GM12878 (cell line): Measurements from ENCODE around the gene PGLYRP2. TPM values are rescaled to one million over a fixed set of nuclear protein-coding genes. Genes with fewer than 3 reads are reported as not detected.

ENCODE experiments used
- ATF2 ChIP-seq: IDR thresholded peaks from 2 replicates; pipeline ENCODE4 v1.6.1; 2012; ENCODE audit warnings: low read length, inconsistent platforms
- BACH1 ChIP-seq: fragments of 450-650 bp; IDR thresholded peaks from 2 replicates; pipeline ENCODE4 v1.6.1; 2017; ENCODE audit warnings: mild to moderate bottlenecking, borderline replicate concordance
- BHLHE40 ChIP-seq, 2 experiments: fragments of 450-650 bp in 1 of 2; IDR thresholded peaks; 2 replicates each; pipeline ENCODE4 v1.6.1; 2011 to 2017; ENCODE audit warnings: low read depth in 2 of 2, borderline replicate concordance in 1 of 2, improper control_type of control experiment in 1 of 2, low read length in 1 of 2, mild to moderate bottlenecking in 1 of 2
- BMI1 ChIP-seq: fragments of 450-650 bp; IDR thresholded peaks from 2 replicates; pipeline ENCODE4 v1.6.1; 2016; ENCODE audit warnings: mild to moderate bottlenecking, moderate library complexity, borderline replicate concordance
- CREM ChIP-seq: IDR thresholded peaks from 2 replicates; pipeline ENCODE4 v1.6.1; 2014; ENCODE audit warnings: antibody characterized with exemption, low read depth
- ELK1 ChIP-seq: IDR thresholded peaks from 2 replicates; pipeline ENCODE4 v1.6.1; 2012; ENCODE audit warnings: low read depth, low read length, improper control_type of control experiment
- ETV6 ChIP-seq, 2 experiments: fragments of 450-650 bp in 1 of 2; IDR thresholded peaks in 1 of 2; conservative IDR thresholded peaks in 1 of 2; 2 replicates each; pipeline ENCODE4 v1.6.1; 2014; ENCODE audit warnings: antibody characterized with exemption in 1 of 2, borderline replicate concordance in 1 of 2, low read depth in 1 of 2, mild to moderate bottlenecking in 1 of 2, moderate library complexity in 1 of 2
- FOXK2 ChIP-seq: fragments of 450-650 bp; IDR thresholded peaks from 2 replicates; pipeline ENCODE4 v1.6.1; 2017; ENCODE audit warnings: mild to moderate bottlenecking, moderate library complexity
- GABPA ChIP-seq: IDR thresholded peaks from 2 replicates; pipeline ENCODE4 v1.6.1; 2014; ENCODE audit warnings: antibody characterized with exemption, low read depth, mild to moderate bottlenecking, inconsistent platforms
- GATAD2B ChIP-seq: fragments of 450-650 bp; conservative IDR thresholded peaks from 2 replicates; pipeline ENCODE4 v1.6.1; 2017; ENCODE audit warnings: low read depth, mild to moderate bottlenecking, moderate library complexity
- MEF2B ChIP-seq: fragments of 450-650 bp; IDR thresholded peaks from 2 replicates; pipeline ENCODE4 v1.6.1; 2018; ENCODE audit warnings: mild to moderate bottlenecking, moderate library complexity; ENCODE audit not compliant: partially characterized antibody, poor library complexity, severe bottlenecking
- NBN ChIP-seq: fragments of 450-650 bp; IDR thresholded peaks from 2 replicates; pipeline ENCODE4 v1.6.1; 2016
- NFIC ChIP-seq: IDR thresholded peaks from 2 replicates; pipeline ENCODE4 v1.6.1; 2012; ENCODE audit warnings: low read depth, mild to moderate bottlenecking, inconsistent platforms, low read length, moderate library complexity
- NRF1 ChIP-seq: conservative IDR thresholded peaks from 2 replicates; pipeline ENCODE4 v1.6.1; 2011; ENCODE audit warnings: mild to moderate bottlenecking, low read depth, low read length, improper control_type of control experiment
- POLR2A ChIP-seq: IDR thresholded peaks from 2 replicates; pipeline ENCODE4 v1.6.1; 2011; ENCODE audit warnings: low read depth, mild to moderate bottlenecking, low read length
- RUNX3 ChIP-seq: IDR thresholded peaks from 2 replicates; pipeline ENCODE4 v1.6.1; 2012; ENCODE audit warnings: low read length, inconsistent platforms
- SIX5 ChIP-seq: IDR thresholded peaks from 2 replicates; pipeline ENCODE4 v1.6.1; 2011; ENCODE audit warnings: mild to moderate bottlenecking, low read depth, low read length, moderate library complexity; ENCODE audit not compliant: severe bottlenecking
- STAT3 ChIP-seq: IDR thresholded peaks from 2 replicates; pipeline ENCODE4 v1.6.1; 2011; ENCODE audit warnings: low read depth, low read length, improper control_type of control experiment
- ZNF384 ChIP-seq: IDR thresholded peaks from 2 replicates; pipeline ENCODE4 v1.6.1; 2012; ENCODE audit warnings: low read depth, mild to moderate bottlenecking, low read length, improper control_type of control experiment, borderline replicate concordance
- polyA plus RNA-seq, 11 experiments: library from polyadenylated mRNA; depleted of rRNA in 4 of 11; unstranded in 6 of 11; stranded (reverse) in 5 of 11; fragments of >200 nt; fragmentation: Nextera tagmentation in 4 of 11; fragmentation: Illumina TruSeq in 1 of 11; extraction: Ambion mirVana in 4 of 11; extraction: Trizol in 1 of 11; gene quantifications; 1 replicate in 1 of 11; 2 replicates in 10 of 11; pipeline versions ENCODE4 v1.2.1 to v1.2.3, GENCODE V29; 2011 to 2016; ENCODE audit warnings: inconsistent platforms in 2 of 11, missing spikeins in 2 of 11, low read depth in 1 of 11
- total RNA-seq, 4 experiments: library from RNA; depleted of rRNA in 3 of 4; stranded (reverse); fragments of >200 nt in 3 of 4; fragmentation: Illumina TruSeq in 1 of 4; extraction: Trizol in 1 of 4; gene quantifications; 2 replicates each; pipeline versions ENCODE4 v1.2.1 to v1.2.3, GENCODE V29; 2013 to 2021
- TF ChIP-seq, protein P1 (sequence below), 3 experiments: IDR thresholded peaks in 2 of 3; conservative IDR thresholded peaks in 1 of 3; 2 replicates each; pipeline ENCODE4 v1.5.1; 2011; ENCODE audit warnings: low read depth in 3 of 3, low read length in 3 of 3, mild to moderate bottlenecking in 3 of 3, control low read depth in 2 of 3, moderate library complexity in 2 of 3, inconsistent platforms in 1 of 3, mixed read lengths in 1 of 3; ENCODE audit not compliant: control insufficient read depth in 2 of 3, insufficient read depth in 1 of 3; ENCODE audit errors: extremely low read depth in 1 of 3
- TF ChIP-seq, protein P2 (sequence below): fragments of 450-650 bp; IDR thresholded peaks from 2 replicates; pipeline ENCODE4 v1.6.1; 2016; ENCODE audit warnings: mild to moderate bottlenecking
- TF ChIP-seq, protein P3 (sequence below): IDR thresholded peaks from 2 replicates; pipeline ENCODE4 v1.6.1; 2011; ENCODE audit warnings: mild to moderate bottlenecking, low read depth, low read length, moderate library complexity; ENCODE audit not compliant: insufficient replicate concordance

The PGLYRP2 gene
- total and polyA plus RNA-seq, 10 of the 15 experiments (the other 5 are each of a cell fraction or from before 2014, with no cell fraction given), result 0.15 to 0.48 (median 0.26) TPM; not detected in 5

- TF ChIP-seq, protein P1, sequence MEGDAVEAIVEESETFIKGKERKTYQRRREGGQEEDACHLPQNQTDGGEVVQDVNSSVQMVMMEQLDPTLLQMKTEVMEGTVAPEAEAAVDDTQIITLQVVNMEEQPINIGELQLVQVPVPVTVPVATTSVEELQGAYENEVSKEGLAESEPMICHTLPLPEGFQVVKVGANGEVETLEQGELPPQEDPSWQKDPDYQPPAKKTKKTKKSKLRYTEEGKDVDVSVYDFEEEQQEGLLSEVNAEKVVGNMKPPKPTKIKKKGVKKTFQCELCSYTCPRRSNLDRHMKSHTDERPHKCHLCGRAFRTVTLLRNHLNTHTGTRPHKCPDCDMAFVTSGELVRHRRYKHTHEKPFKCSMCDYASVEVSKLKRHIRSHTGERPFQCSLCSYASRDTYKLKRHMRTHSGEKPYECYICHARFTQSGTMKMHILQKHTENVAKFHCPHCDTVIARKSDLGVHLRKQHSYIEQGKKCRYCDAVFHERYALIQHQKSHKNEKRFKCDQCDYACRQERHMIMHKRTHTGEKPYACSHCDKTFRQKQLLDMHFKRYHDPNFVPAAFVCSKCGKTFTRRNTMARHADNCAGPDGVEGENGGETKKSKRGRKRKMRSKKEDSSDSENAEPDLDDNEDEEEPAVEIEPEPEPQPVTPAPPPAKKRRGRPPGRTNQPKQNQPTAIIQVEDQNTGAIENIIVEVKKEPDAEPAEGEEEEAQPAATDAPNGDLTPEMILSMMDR (IDR thresholded peaks at IDR 0.05 in 2 of 3, conservative IDR thresholded peaks at IDR 0.05 in 1 of 3; ENCODE audit: control insufficient read depth in 2 of 3, extremely low read depth in 1 of 3, insufficient read depth in 1 of 3, low read depth in 3 of 3, low read length in 3 of 3), result 0 out of 6 replicates have a peak, but pooled peaks of 2 of the 3 experiments have one; percentile 2 to 8
- TF ChIP-seq ELK1 (no peak), FOXK2 (no peak), BMI1 (no peak), POLR2A (peak; percentile 79), MEF2B (no peak), BACH1 (no peak), ZNF384 (no peak), GABPA (peak; percentile 91), NBN (peak; percentile 21; the same call in 1 of the 2 replicates), NRF1 (no peak), GATAD2B (peak; percentile 24; the same call in 1 of the 2 replicates), CREM (peak; percentile 56), SIX5 (no peak), STAT3 (no peak), BHLHE40 (IDR thresholded peaks at IDR 0.05; ENCODE audit: borderline replicate concordance in 1 of 2, low read depth in 2 of 2, low read length in 1 of 2) (0 out of 4 replicates have a peak, but pooled peaks of 1 of the 2 experiments have one; percentile 26), ATF2 (no peak), NFIC (no peak), RUNX3 (peak; percentile 74), ETV6 (conservative IDR thresholded peaks at IDR 0.05 in 1 of 2, IDR thresholded peaks at IDR 0.05 in 1 of 2; ENCODE audit: borderline replicate concordance in 1 of 2, low read depth in 1 of 2) (peak in 1 of 2 experiments; percentile 74; a peak in 2 of 4 replicates)
- TF ChIP-seq, protein P2, sequence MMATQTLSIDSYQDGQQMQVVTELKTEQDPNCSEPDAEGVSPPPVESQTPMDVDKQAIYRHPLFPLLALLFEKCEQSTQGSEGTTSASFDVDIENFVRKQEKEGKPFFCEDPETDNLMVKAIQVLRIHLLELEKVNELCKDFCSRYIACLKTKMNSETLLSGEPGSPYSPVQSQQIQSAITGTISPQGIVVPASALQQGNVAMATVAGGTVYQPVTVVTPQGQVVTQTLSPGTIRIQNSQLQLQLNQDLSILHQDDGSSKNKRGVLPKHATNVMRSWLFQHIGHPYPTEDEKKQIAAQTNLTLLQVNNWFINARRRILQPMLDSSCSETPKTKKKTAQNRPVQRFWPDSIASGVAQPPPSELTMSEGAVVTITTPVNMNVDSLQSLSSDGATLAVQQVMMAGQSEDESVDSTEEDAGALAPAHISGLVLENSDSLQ, result 0 out of 2 replicates have a peak, but pooled peaks have one; percentile 7
- TF ChIP-seq, protein P3, sequence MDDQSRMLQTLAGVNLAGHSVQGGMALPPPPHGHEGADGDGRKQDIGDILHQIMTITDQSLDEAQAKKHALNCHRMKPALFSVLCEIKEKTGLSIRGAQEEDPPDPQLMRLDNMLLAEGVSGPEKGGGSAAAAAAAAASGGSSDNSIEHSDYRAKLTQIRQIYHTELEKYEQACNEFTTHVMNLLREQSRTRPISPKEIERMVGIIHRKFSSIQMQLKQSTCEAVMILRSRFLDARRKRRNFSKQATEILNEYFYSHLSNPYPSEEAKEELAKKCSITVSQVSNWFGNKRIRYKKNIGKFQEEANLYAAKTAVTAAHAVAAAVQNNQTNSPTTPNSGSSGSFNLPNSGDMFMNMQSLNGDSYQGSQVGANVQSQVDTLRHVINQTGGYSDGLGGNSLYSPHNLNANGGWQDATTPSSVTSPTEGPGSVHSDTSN, result no peak
Measured at GRCh38 chr19:15463861-15464371, 15.4 kb downstream of the PGLYRP2 start (continued).
